Suprapubic skin (tissue), 4 donors: Measurements from ENCODE around the gene RAB11FIP2.

Experiments
- EP300 ChIP-seq: sonication (generic); formaldehyde crosslinking; IDR thresholded peaks from one replicate; pipeline ENCODE4 v1.6.1; 2017; ENCODE audit warnings: antibody characterized with exemption
- POLR2AphosphoS5 ChIP-seq, 3 donors: sonication (generic); formaldehyde crosslinking; IDR thresholded peaks; one replicate each; pipeline ENCODE4 v1.6.1; 2017; ENCODE audit warnings: antibody characterized with exemption in 3 of 3
- TF ChIP-seq, protein P1 (sequence below), 2 donors: fragments of 200-600 bp in 1 of 2; fragments of 450-650 bp in 1 of 2; sonication (generic) in 1 of 2; IDR thresholded peaks; one replicate each; pipeline ENCODE4 v1.5.1; 2016 to 2019; ENCODE audit warnings: antibody characterized with exemption in 2 of 2, mild to moderate bottlenecking in 1 of 2, moderate library complexity in 1 of 2

DNA sequence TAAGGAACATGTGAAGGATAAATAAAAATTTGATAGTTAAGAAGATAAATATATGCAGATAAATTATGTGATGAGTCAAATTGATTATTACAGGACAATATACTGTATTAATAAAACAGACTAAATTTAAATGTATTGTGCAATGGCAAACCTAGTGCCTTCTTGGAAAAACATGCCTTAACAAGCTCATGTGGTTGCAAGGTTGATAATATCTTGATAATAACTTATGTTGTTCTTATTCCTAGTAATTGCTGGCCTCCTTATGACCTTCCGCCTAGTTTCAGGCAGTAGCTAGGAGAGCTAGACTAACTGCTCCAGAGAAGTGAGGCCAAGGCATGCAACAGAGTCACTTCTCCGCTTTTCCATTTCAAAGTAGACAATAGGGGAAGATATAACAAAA is 7.6 kb upstream of the RAB11FIP2 start:
- TF ChIP-seq, protein P1, sequence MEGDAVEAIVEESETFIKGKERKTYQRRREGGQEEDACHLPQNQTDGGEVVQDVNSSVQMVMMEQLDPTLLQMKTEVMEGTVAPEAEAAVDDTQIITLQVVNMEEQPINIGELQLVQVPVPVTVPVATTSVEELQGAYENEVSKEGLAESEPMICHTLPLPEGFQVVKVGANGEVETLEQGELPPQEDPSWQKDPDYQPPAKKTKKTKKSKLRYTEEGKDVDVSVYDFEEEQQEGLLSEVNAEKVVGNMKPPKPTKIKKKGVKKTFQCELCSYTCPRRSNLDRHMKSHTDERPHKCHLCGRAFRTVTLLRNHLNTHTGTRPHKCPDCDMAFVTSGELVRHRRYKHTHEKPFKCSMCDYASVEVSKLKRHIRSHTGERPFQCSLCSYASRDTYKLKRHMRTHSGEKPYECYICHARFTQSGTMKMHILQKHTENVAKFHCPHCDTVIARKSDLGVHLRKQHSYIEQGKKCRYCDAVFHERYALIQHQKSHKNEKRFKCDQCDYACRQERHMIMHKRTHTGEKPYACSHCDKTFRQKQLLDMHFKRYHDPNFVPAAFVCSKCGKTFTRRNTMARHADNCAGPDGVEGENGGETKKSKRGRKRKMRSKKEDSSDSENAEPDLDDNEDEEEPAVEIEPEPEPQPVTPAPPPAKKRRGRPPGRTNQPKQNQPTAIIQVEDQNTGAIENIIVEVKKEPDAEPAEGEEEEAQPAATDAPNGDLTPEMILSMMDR (IDR thresholded peaks at IDR 0.05) = no peak
- TF ChIP-seq POLR2AphosphoS5 (IDR thresholded peaks at IDR 0.05) (no peak), EP300 (no peak)
